ENCODE measurements around the gene SNX1. TPM values are rescaled to one million over a fixed set of nuclear protein-coding genes. Genes with fewer than 3 reads are reported as not detected.

Gene SNX1
- 120 TPM for polyA plus RNA-seq (2012; ENCODE audit: insufficient read depth, insufficient read length, low read depth)

- H3K36me3 ChIP-seq = peaks cover 3% of the 10 kb centered on the region; the same call in 1 of the 2 replicates
- no peaks in the 10 kb centered on the region for H3K27me3 ChIP-seq
- no peaks in the 10 kb centered on the region for H3K9me3 ChIP-seq
- no peak for TF ChIP-seq CTCF (IDR thresholded peaks at IDR 0.05; ENCODE audit: low read depth, low read length)
- H3K4me1 ChIP-seq = peaks cover 8% of the 10 kb centered on the region
- peak within 1 kb of the TSS; percentile 87 for H3K4me3 ChIP-seq (ENCODE audit: low read depth, low read length)
- DNase-seq = peak; percentile 96
These were observed at the start of gene SNX1 for GRCh38 chr15:64095795-64096667. Gene SNX1 (plus strand): TSS chr15:64095982. CDS start chr15:64096014, 32 bp downstream.

GRCh38 chr15:64046421-64047153 lies 49.2 kb upstream of the SNX1 start, which contains the start of gene DAPK2:
Gene DAPK2 (minus strand): TSS chr15:64046485. CDS start chr15:64040261, 6,224 bp downstream.
- peak; percentile 65 for TF ChIP-seq CTCF (IDR thresholded peaks at IDR 0.05; ENCODE audit: low read depth, low read length)
- no peaks in the 10 kb centered on the region for H3K36me3 ChIP-seq
- peak within 1 kb of the TSS; percentile 63 for H3K4me3 ChIP-seq (ENCODE audit: low read depth, low read length)
- no peaks in the 10 kb centered on the region; the same call in 1 of the 2 replicates for H3K4me1 ChIP-seq
- peak; percentile 80 for DNase-seq
- peaks cover 3% of the 10 kb centered on the region for H3K27me3 ChIP-seq
- H3K9me3 ChIP-seq = no peaks in the 10 kb centered on the region

GRCh38 chr15:64048781-64049460 lies 46.9 kb upstream of the SNX1 start:
- no peak for DNase-seq
- TF ChIP-seq CTCF (IDR thresholded peaks at IDR 0.05; ENCODE audit: low read depth, low read length) = no peak
- Histone ChIP-seq H3K4me1 (no peaks in the 10 kb centered on the region; the same call in 1 of the 2 replicates), H3K27me3 (peaks cover 3% of the 10 kb centered on the region), H3K4me3 (ENCODE audit: low read depth, low read length) (no peak overlapping the region), H3K9me3 (no peaks in the 10 kb centered on the region), H3K36me3 (no peaks in the 10 kb centered on the region)

- H3K9me3 ChIP-seq = no peaks in the 10 kb centered on the region
- TF ChIP-seq CTCF (IDR thresholded peaks at IDR 0.05; ENCODE audit: low read depth, low read length) = no peak
- no peaks in the 10 kb centered on the region; the same call in 1 of the 2 replicates for H3K4me1 ChIP-seq
- no peak overlapping the region for H3K4me3 ChIP-seq (ENCODE audit: low read depth, low read length)
- peaks cover 1% of the 10 kb centered on the region for H3K27me3 ChIP-seq
- H3K36me3 ChIP-seq = no peaks in the 10 kb centered on the region
- peak; percentile 24 for DNase-seq
These were observed 45.3 kb upstream of the SNX1 start for GRCh38 chr15:64050281-64051092.

GRCh38 chr15:64051093-64051402 lies 44.7 kb upstream of the SNX1 start:
- no peaks in the 10 kb centered on the region for H3K9me3 ChIP-seq
- no peak overlapping the region for H3K4me3 ChIP-seq (ENCODE audit: low read depth, low read length)
- no peak for TF ChIP-seq CTCF (IDR thresholded peaks at IDR 0.05; ENCODE audit: low read depth, low read length)
- no peaks in the 10 kb centered on the region for H3K27me3 ChIP-seq
- no peaks in the 10 kb centered on the region for H3K36me3 ChIP-seq
- DNase-seq = no peak
- no peaks in the 10 kb centered on the region; the same call in 1 of the 2 replicates for H3K4me1 ChIP-seq
